Measurements from ENCODE around the gene NACC1. TPM values are rescaled to one million over a fixed set of nuclear protein-coding genes. Genes with fewer than 3 reads are reported as not detected.
A peak's percentile ranks its signal among the peaks of the same experiment; 100 is the strongest.

Gene NACC1
- total RNA-seq, 1 donor from 2014 or later, result 119 TPM

DNA sequence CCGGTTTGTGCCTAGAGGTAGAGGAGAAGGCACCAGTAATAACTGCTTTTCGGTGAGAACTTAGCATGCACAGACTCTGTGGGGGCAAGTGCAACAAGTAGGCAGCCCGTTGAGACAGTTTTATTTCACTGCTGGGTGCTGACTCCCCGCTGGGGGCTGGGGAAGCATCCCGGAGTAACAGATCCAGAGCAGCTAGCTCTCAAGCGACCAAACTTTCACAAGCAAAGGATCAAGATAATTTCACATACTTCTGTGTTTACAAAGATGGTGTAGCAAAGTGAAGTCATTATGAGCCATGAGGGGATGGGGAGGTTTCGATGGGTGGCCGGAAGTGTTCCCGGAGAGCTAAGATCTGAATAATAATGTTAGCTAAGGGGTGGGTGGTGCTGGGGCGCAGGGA is 2.8 kb downstream of the NACC1 start:
- no peak for DNase-seq (ENCODE audit: low read depth)

- peak; percentile 36 for DNase-seq (ENCODE audit: low read depth)
Observed at GRCh38 chr19:13121551-13122274, 3.6 kb downstream of the NACC1 start.

DNA sequence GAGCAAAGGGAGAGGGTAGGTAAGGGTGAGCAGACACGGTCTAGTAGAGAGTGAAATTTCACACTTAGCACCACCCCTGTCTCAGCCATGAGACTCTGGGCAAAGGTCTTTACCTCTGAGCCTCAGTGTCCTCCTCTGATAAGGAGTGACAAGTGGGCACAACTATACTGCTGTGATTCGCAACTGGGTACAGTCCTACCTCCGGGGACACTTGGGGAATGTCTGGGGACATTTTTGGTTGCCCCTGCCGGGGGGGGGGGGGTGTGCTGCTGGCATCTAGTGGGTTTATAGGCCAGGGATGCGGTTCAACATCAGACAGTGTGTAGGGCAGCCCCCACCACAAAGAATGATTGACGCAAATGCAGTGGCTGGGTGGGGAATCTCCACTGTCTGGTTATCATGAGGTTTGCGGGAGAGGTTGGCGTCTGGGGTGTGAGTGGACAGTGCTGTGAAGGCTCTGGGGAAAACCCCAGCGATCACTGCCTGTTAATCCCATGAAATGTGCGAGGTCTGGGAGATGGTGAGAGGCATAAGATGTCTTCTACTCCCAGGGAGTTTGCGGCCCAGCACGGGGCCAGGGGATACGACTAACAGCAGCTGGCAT is 4.3 kb downstream of the NACC1 start:
- no peak for DNase-seq (ENCODE audit: low read depth)

DNA sequence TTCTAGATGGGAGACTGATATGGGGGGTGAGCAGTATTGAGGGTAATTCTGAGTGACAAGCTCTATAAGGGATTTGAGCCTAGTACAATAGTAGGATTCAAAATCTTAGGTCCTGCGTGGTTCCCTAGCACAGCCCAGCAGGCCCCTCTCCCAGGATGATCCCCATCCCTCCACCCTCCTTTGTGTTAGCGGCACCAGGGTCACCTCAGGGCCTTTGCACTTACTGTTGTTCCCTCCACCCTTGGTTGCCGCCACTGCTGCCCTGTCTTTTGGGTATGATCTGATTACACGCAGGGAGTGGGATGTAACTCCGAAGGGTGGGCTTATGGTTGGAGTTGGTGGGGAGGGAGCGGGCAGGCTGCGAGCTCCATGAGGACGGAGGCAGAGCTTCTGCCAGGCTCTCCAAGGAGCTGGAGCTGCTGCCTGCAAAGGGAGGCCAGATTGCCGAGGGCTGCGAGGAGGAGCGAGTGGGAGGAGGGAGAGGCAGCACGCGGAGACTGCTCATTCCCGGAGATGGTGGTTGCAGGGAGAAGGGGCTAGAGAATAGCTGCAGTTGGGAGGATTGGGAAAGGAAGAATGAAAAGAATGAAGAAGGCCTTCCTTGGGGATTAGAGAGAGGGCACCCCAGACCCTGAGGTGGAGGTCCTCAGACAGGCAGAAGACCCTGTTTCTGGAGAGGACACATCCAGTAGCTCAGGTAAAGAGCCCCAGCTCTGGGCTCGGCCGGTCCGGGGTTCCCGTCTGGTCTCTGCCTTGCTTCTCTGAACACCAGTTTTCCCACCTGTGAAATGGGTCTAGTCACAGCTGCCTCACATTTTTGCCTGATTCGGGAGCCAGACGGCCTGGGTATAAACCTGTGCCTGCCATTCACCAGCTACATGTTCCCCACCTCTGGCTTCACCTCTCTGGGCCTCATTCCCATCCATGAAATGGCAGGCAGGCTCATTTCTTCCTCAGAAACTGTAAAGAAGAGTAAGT is 5.2 kb downstream of the NACC1 start:
- no peak for DNase-seq (ENCODE audit: low read depth)

DNA sequence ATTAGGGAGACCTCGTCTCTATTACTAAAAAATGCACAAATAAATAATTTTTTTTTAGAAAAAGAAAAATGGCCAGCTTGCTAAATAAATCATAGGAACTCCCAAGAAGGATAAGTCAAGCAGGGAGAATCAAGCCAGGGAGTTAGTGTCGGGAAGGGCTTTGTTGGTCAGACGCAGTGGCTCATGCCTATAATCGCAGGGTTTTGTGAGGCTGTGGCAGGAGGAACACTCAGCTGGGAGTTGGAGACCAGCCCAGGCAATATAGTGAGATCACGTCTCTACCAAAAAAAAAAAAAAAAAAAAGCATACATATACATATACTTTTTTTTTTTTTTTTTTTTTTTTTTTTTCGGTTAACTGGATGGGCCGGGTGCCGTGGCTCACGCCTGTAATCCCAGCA is 9.0 kb downstream of the NACC1 start:
- no peak for DNase-seq (ENCODE audit: low read depth)

- DNase-seq (ENCODE audit: low read depth), result no peak
Observed at GRCh38 chr19:13127811-13128575, 9.9 kb downstream of the NACC1 start.

DNA sequence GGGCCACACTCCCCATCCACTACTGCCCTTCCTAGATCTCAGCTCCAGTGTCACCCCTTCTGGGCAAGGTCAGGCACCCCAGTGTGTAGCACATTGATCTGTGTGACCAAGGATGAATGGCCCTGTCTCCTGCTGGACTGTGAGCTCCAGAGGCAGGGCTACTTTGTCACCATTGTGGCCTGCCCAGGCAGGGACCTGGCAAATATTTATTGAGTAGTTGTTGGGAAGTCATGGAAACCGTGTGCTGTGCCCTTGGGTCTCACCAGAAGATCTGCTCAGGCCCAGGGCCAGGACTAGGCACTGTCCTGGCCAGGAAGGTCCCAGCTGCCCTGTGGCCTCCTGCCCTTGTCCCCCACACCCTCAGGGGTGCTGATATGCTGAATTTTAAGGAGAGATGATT is 10.5 kb downstream of the NACC1 start:
- DNase-seq (ENCODE audit: low read depth), result no peak

DNA sequence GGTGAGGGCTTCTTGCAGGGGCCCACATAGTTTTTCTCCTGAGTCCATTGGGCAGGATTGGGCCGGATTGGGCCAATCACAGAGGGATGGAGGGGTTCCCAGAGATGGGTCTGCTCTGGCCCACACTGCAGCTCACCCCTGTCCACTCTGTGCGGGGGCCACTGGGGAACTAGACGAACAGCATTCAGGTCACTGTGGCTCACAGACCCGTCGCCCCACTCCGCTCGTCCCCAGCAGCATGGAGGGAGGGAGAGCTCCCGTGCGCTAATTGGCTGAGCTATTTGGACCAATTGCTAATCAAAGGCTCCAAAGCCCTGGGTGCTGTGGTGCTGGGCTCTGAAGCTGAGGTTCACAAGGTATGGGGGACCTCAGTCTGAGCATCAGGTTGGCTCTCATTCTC is 11.3 kb downstream of the NACC1 start:
- DNase-seq (ENCODE audit: low read depth), result no peak

- no peak for DNase-seq (ENCODE audit: low read depth)
Observed at GRCh38 chr19:13130886-13131490, 12.9 kb downstream of the NACC1 start.

- DNase-seq (ENCODE audit: low read depth), result no peak
Observed at GRCh38 chr19:13132471-13133180, 14.6 kb downstream of the NACC1 start.

DNA sequence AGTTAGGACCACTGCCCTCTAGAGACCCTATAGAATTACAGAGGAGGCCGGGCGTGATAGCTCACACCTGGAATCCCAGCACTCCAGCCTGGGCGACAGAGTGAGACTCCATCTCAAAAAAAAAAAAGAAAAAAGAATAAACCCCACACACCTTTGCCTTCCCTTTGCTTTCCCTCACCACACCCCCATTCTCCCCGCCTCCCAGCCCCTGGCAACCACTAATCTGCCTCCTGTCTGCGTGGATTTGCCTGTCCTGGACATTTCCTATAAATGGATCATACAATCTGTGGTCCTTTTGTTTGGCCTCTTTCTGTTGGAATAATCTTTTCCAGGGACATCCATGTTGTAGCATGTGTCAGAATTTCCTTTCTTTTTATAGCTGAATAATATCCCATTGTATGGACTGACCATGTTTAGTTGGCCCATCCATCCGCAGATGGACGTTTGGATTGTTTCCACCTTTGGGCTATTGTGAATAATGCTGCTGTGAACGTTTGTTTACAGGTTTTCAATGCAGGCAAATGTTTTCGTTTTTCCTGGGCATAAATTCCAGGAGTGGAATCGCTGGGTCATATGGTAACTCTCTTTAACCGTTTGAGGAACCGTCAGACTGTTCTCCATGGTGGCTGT is 15.3 kb downstream of the NACC1 start:
- DNase-seq (ENCODE audit: low read depth), result no peak

- no peak for DNase-seq (ENCODE audit: low read depth)
Observed at GRCh38 chr19:13134626-13135025, 16.6 kb downstream of the NACC1 start.

- DNase-seq (ENCODE audit: low read depth), result no peak
Observed at GRCh38 chr19:13135068-13136062, 17.3 kb downstream of the NACC1 start.

DNA sequence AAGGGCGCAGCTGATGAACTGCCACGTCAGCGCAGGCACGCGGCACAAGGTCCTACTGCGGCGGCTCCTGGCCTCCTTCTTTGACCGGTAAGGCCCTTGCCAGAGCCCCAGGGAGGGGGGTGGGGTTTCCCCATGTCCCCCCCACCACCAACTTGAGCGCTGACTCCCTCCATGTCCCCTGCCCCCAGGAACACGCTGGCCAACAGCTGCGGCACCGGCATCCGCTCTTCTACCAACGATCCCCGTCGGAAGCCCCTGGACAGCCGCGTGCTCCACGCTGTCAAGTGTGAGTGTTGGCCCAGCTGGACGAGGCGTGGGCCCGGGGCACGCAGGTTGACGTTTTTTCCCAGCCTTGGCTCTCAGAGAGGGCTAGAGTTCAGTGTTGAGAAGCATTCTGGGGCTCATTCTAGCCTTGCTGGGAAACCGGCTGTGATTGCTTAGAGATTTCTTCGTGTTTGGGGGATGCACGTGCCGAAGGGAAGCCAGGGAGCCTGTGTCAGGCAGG is 19.3 kb downstream of the NACC1 start:
- no peak for DNase-seq (ENCODE audit: low read depth)

- DNase-seq (ENCODE audit: low read depth), result no peak
Observed at GRCh38 chr19:13138171-13138915, 20.3 kb downstream of the NACC1 start.

DNA sequence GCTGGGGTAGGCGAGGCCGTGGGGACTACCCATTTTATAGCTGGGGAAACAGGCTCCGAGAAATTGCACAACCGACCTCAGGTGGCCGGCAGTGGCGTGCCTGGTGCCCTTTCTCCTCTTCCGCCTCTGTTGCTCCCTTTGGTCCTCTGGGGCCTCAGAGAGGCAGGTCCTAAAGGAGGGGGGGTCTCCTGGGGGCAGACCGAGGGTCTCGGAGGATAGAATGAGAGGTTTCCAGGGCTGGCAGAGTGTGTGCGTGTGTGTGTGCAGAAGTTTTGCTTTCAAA is 20.8 kb downstream of the NACC1 start:
- no peak for DNase-seq (ENCODE audit: low read depth)

- DNase-seq (ENCODE audit: low read depth), result no peak
Observed at GRCh38 chr19:13139633-13140311, 21.7 kb downstream of the NACC1 start.
